Left cardiac atrium (tissue), 4 donors: Measurements from ENCODE around the gene TMEM82. TPM values are rescaled to one million over a fixed set of nuclear protein-coding genes. Genes with fewer than 3 reads are reported as not detected.
"Not testable (repeated sequence)": the region's sequence is repeated elsewhere in the genome, so short reads cannot be mapped to it uniquely, and the experiment has no call there.

Experiments
- ATAC-seq, 2 donors: fragments of 200-7000 bp; cut with Tn5 transposase; one replicate each; pipeline ENCODE4 v1.9.1; 2020; ENCODE audit warnings: mild to moderate bottlenecking in 2 of 2, moderate library complexity in 2 of 2
- DNase-seq: peaks from one replicate; pipeline ENCODE4 v3.0.0-alpha.2; 2020
- intact Hi-C, 2 donors: fragments of 100-400 bp; cut with DNase I; formaldehyde crosslinking; loops; one replicate each; pipeline versions ENCODE4 v1.14.1 to v1.15.1; 2022 to 2023
- long read RNA-seq: library from polyadenylated mRNA; unstranded; transcript quantifications from one replicate; pipeline ENCODE4 v2.0.0, GENCODE V29; 2021
- total RNA-seq, 2 donors: library from RNA; stranded (reverse); fragmentation: NEBNext Ultra II Directional; extraction: Animal tissue kit (Norgen Biotek cat#: 25700); gene quantifications; one replicate each; pipeline ENCODE4 v1.2.1, GENCODE V29; 2021
- donor health status: DM: no; HTN: yes; CAD: no.
- donor health status: DM: no; HTN: yes; CAD: no; lungs with severe emphysema.
- donor health status: DM: yes; HTN: yes; CAD: no.
- donor health status: Dilated cardiomyopathy.

TMEM82 gene
- not detected for total RNA-seq
- long read RNA-seq, result 0 reads

DNA sequence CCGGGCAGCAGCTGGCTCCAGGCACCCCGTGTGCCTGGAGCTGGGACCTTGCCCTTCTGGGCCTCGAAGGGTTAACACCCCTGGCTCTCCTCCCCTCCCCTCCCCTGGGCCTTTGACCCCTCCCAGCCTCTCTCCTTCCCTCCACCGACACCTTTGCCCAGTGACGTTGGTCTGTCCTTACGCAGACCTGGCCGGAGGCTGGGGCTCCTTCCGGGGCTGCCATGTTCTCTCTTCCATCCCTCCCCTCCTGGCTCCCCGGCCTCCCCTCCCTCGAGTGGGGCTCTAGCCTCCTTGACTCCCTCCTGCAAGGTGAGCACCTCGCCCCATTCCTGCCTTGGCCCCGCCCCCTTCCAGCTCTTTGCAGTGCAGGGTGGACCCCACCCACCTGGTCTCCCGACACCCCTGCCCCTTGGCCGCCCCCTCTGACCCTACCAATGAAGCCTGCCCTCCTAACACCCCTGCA, at the start of gene TMEM82:
Gene TMEM82, plus strand, starts transcription at position 161 of the 463 bp plus-strand sequence. Its CDS starts 61 bp downstream, at position 222.
- intact Hi-C loops, result loop anchor here in 1 of 2 donors (10.0 kb wide), 1 partner anchor 148 kb away; no protein-coding TSS in a partner anchor
- ATAC-seq (no peak), DNase-seq (peak; percentile 26)

- peak; percentile 39 to 43 for ATAC-seq
- intact Hi-C loops, result no loop called here
- DNase-seq, result no peak
These were observed 48.9 kb upstream of the TMEM82 start for GRCh38 chr1:15693371-15693770.

- DNase-seq (no peak), ATAC-seq (peak; percentile 19 to 36)
- intact Hi-C loops, result no loop called here
These were observed 45.3 kb upstream of the TMEM82 start for GRCh38 chr1:15696956-15697521.

DNA sequence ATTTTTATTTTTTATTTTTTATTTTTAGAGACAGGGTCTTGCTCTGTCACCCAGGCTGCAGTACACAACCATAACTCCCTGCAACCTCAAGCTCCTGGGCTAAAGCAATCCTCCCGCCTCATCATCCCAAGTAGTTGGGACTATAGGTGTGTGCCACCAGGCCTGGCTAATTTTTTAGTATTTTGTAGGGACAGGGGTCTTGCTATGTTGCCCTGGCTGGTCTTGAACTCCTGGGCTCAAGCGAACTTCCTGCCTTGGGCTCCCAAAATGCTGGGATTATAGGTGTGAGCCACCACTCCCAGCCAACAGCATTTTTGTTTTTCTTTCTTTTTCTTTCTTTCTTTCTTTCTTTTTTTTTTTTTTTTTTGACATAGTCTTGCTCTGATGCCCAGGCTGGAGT, 44.1 kb upstream of the TMEM82 start:
- intact Hi-C loops, result no loop called here
- no peak for ATAC-seq
- no peak for DNase-seq

DNA sequence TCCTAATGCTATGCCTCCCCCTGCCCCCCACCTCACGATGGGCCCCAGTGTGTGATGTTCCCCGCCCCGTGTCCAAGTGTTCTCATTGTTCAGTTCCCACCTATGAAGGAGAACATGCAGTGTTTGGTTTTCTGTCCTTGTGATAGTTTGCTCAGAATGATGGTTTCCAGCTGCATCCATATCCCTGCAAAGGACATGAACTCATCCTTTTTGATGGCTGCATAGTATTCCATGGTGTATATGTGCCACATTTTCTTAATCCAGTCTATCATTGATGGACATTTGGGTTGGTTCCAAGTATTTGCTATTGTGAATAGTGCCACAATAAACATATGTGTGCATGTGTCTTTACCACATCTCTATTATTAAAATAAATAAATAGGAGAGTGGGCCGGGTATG, 43.0 kb upstream of the TMEM82 start:
- intact Hi-C loops, ATAC-seq: not testable (repeated sequence)

GRCh38 chr1:15700508-15700907, 41.8 kb upstream of the TMEM82 start:
- intact Hi-C loops, result no loop called here
- DNase-seq, result no peak
- peak in 1 of 2 donors; percentile 4 for ATAC-seq

More for the DNA sequence above, 43.0 kb upstream of the TMEM82 start:
- DNase-seq, result not testable (repeated sequence)

GRCh38 chr1:15701784-15702183, 40.5 kb upstream of the TMEM82 start:
- ATAC-seq (no peak), DNase-seq (no peak)
- intact Hi-C loops, result no loop called here

DNA sequence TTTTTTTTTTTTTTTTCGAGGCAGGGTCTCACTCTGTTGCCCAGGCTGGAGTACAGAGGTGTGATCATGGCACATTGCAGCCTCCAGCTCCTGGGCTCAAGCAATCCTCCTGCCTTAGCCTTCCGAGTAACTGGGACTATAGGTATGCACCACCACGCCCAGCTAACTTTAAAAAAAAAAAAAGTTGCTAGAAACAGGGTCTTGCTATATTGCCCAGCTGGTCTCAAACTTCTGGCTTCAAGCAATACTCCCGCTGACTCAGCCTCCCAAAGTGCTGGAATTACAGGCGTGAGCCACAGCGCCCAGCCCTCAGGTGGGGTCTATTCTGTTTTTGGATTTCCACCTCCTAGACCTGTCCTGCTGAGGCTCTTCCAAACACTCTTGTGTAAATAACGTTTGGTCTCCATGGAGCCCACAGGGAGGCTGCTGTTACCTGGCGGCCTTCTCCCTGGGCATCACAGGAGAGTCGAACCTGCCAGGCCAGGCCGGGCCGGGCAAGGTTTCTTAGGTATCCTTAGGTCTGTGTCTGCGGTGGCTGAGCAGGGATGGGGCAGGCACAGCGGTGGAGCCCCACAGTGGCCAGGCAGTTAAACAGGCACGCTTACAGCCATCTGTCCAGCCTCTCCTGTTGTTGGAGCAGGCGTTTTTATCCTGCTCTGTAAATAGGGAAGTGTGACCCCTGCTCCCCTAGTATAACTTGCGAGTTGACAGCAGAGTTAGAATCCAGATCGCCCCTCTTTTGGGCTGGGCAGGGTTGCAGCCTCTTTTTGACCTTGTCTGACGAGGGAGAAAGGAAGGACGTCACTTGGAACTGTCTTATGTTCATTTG, 39.4 kb upstream of the TMEM82 start:
- DNase-seq (peak; percentile 44), ATAC-seq (peak; percentile 42 to 51)
- intact Hi-C loops, result no loop called here

DNA sequence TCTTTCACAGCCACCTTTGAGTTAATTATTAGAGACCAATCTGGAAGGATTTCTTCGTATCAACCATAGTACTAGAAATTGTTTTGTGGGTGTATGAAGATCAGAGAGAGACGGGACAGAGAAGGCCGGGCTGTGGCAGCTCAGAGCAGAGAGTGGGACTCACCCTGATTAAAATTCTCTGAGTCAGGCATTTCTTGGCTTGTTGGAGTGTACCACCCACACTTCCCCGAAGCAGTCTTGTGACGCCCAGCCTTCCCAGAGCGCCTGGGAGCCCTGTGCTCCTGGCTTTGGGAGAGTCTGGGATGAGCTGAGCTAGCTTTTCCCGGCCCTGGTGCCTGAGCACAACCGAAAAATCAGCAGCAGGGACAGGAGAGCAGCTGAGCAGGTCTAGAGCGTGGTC, 38.7 kb upstream of the TMEM82 start:
- ATAC-seq, result peak; percentile 91 to 96
- intact Hi-C loops, result no loop called here
- DNase-seq, result peak; percentile 89

DNA sequence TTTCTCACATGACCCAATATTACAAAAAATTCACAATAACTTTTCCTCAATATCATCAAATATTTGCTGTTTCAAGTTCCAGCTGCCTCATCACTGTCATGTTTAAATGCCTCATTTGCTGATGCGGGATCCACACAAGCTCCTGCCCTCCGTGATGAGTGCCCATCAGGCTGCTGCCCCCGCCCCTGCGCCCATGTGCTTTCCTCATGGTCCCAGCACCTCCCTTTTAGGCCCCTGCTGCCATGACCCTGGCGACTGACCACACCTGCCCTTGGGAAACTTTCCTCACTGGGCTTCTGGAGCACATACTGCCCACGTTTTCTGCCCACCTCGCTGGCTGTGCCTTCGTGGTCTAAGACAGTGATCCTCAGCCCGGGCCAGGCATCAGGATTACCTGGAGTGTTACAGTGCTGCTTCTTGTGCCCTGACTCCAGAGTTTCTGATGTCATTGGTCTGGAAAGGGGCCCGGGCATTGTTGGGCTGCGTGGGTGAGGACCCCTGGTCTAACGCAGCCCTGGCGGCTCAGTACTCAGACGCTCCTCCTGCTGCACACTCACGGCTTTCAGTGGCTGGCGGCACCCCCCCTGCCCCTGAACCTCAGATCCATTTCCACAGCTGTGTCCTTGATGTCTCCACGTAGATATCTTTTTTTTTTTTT, 37.6 kb upstream of the TMEM82 start:
- ATAC-seq, result no peak
- no peak for DNase-seq
- intact Hi-C loops, result no loop called here

DNA sequence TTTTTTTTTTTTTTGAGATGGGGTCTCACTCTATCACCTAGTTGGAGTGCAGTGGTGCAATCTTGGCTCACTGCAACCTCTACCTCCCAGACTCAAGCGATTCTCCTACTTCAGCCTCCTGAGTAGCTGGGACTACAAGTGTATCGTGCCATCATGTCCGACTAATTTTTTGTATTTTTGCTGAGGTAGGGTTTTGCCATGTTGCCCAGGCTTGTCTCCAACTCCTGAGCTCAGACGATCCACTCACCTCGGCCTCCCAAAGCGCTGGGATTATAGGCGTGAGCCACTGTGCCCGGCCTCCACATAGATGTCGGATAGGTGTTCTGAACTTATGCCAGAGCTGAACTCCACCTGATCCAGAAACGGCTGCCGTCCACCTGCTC, 37.1 kb upstream of the TMEM82 start:
- intact Hi-C loops, result no loop called here
- no peak for DNase-seq
- ATAC-seq, result no peak

DNA sequence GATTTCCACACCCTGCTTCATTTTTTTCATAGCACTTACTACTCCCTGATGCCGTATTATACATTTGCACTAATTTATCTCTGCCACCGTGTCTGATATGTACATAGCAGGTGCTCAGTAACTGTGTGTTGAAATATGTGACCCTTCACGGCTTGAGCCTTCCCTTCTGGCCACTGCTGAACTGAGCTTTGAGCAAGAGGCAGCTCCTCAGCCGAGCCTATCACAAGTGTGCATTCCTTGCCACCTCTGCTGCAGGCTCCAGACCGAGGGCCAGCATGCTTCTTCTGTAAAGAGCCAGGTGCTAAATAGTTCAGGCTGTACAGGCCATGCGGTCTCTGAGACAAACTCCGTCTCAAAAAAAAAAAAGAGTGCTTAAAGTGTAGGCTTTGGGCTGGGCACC, 35.5 kb upstream of the TMEM82 start:
- no peak for DNase-seq
- intact Hi-C loops, result no loop called here
- no peak for ATAC-seq

DNA sequence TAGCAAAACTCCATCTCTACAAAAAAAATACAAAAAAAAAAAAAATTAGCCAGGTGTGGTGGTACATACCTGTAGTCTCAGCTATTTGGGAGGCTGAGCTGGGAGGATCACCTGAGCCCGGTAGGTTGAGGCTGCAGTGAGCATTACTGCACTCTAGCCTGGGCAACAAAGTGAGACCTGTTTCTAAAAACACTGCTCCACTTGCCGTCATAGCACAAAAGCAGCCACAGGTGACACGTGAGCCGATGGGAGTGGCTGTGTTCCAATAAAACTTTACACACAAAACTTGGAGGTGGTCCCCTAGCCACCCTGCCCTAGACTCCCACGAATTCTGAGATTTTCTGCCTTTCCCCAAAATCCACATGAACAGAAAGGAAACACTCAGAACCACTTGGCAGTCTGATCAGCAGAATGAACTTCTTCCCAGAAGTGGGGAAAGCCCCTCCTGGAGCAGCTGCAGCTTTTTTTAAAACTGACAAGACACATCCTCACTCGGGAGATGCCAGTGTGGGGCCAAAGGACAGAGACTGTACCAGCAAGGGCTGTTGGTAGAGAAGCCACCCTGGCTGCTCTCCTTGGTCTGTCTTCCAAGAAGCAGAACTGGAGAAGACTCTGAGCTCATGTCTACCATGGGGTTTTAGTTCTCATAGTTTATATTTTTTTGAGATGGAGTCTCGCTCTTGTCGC, 34.9 kb upstream of the TMEM82 start:
- ATAC-seq, result no peak
- DNase-seq, result no peak
- intact Hi-C loops, result no loop called here

GRCh38 chr1:15708486-15709137, 33.7 kb upstream of the TMEM82 start:
- intact Hi-C loops, result no loop called here
- DNase-seq, result no peak
- ATAC-seq, result no peak

DNA sequence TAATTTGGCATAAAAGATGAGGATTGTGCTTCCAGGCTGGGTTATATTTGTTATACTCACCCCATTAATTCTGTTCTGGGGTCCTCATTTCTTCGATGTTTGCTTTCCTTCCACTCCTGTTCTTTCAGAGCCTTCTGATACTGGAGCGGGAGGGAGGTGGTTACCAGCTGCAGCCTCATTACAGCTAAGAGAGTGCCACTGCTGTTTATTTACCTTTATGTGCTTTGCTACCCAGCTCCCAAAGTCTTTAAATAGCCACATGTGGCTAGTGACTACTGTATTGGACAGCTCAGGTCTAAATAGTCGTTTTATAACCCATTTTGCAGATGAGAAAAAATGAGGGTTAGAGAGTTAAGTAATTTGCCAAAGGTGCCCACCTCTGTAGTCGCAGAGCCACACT, 33.1 kb upstream of the TMEM82 start:
- intact Hi-C loops, result no loop called here
- DNase-seq (no peak), ATAC-seq (no peak)

DNA sequence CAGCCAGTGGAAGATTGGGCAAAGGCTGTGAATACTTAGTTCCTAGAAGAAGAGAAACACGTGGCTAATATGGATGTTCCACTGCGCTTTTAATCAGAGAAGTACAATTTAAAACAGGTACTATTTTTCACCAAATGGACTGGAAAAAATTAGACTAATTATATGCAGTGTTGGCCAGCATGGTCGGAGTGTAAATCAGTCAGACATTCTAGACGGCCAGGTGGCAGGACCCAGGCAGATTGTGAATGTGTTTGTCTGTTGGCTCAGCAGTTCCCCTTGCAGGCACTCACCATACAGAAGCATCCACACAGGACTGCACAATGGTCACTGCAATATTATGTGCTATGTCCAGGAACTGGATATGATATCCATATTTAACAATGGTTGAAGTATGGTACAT, 30.1 kb upstream of the TMEM82 start:
- no peak for DNase-seq
- no peak for ATAC-seq
- intact Hi-C loops, result no loop called here

DNA sequence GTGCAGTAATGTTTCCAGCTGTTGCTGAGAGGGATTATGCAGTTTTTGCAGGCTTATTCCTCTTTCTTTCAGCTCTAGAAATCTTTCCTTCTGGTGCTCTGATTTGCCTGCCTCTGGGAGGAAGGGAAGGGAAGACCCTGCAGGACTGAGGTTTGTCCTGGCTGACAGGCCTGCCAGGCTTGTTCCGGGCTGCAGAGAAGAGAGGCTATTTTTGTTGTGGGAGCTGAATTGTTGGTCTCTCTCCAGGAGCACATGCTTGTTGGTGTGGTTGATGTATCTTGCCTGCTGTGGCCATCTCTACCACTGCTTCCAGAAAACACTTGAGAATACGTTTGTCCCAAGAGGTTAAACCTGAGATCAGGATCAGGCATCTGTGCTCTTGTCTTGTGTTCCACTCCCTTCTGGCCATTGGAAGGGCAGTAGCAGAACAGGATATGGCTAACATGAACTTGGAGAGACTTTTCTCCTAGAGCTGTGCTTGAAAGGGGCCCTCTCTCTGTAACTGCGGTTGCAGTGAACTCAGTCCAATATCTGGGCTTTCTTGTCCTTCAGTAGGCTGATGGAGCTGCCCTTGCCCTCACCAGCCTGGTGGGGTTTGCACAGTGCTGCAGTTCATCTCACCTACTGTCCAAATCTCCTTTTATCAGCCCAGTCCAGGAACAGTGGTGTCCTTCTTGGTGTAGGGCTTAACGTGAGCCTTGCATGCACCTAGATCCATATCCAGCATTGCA, 27.7 kb upstream of the TMEM82 start:
- peak; percentile 81 to 86 for ATAC-seq

GRCh38 chr1:15717418-15718125, 24.7 kb upstream of the TMEM82 start:
- ATAC-seq (peak in 1 of 2 donors; percentile 20), DNase-seq (no peak)
- intact Hi-C loops, result no loop called here

More for the DNA sequence above, 27.7 kb upstream of the TMEM82 start:
- intact Hi-C loops, result no loop called here
- no peak for DNase-seq
